IPS-20b (cell line): Measurements from ENCODE around the gene MGP.

ENCODE experiments used
- H3K27ac ChIP-seq: one replicate; pipeline ENCODE4 v1.5.1; 2013; ENCODE audit warnings: low read length
- H3K27me3 ChIP-seq: 2 replicates; pipeline ENCODE4 v1.6.1; 2013; ENCODE audit warnings: mild to moderate bottlenecking, low read length, inconsistent platforms; ENCODE audit not compliant: insufficient read depth
- H3K36me3 ChIP-seq: 2 replicates; pipeline ENCODE4 v1.6.1; 2013; ENCODE audit warnings: low read depth, mild to moderate bottlenecking, inconsistent platforms, low read length, moderate library complexity; ENCODE audit not compliant: insufficient read depth
- H3K4me1 ChIP-seq: 2 replicates; pipeline ENCODE4 v1.6.1; 2013; ENCODE audit warnings: mild to moderate bottlenecking, control low read depth, inconsistent platforms, low read length, moderate library complexity; ENCODE audit not compliant: insufficient read depth
- H3K4me3 ChIP-seq: 2 replicates; pipeline ENCODE4 v1.5.1; 2013; ENCODE audit warnings: mild to moderate bottlenecking, low read length, inconsistent platforms
- H3K9ac ChIP-seq: 2 replicates; pipeline ENCODE4 v1.6.1; 2013; ENCODE audit warnings: low read depth, mild to moderate bottlenecking, inconsistent platforms, low read length, moderate library complexity
- H3K9me3 ChIP-seq: 2 replicates; pipeline ENCODE4 v1.6.1; 2013; ENCODE audit warnings: mild to moderate bottlenecking, low read depth, low read length, inconsistent platforms; ENCODE audit not compliant: insufficient read depth

Gene MGP

DNA sequence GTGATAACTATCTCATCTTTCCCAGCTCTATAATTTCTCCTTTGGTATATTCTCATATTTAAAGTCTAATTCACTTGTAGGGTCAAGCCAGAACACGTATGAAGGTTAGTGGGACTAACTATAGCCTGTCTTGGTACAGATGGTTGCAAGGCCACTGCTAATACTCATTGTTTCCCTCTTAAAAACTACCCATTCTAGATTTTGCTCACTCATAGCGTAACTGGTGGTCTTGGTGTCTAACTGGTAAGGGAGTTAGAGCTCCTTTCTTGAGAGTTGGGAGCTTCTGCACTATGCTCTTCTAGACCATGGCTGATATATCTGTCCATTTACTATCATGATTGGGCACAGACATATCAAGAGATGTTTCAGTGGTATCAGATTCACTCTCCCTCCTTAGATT is 8.8 kb downstream of the MGP start:
- no peak overlapping the region for H3K4me3 ChIP-seq
- no peaks in the 10 kb centered on the region for H3K9me3 ChIP-seq
- H3K9ac ChIP-seq, result no peak overlapping the region
- no peaks in the 10 kb centered on the region for H3K4me1 ChIP-seq
- H3K27ac ChIP-seq, result no peak overlapping the region
- H3K27me3 ChIP-seq, result no peaks in the 10 kb centered on the region
- no peaks in the 10 kb centered on the region for H3K36me3 ChIP-seq

DNA sequence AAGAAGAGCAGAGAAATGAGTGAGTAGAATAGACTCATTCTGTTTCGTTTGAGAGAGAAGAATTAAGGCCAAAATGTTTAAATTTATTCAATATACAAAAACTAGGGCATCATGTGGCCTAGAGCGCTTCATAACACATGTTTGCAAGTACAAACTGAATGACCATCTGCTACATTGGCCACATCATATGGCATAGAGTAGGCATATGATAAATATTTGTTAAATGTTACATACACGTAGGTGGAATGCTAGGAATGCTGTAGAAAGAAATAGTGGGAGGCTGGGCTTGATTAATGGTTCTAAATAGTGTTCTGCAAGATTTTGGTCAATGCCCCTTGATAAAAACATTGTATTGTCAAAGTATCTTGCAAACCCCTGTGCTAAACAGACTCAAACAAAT is 10.8 kb downstream of the MGP start:
- Histone ChIP-seq H3K4me3 (no peak overlapping the region), H3K27me3 (no peaks in the 10 kb centered on the region), H3K4me1 (no peaks in the 10 kb centered on the region), H3K9ac (no peak overlapping the region), H3K9me3 (no peaks in the 10 kb centered on the region), H3K36me3 (no peaks in the 10 kb centered on the region), H3K27ac (no peak overlapping the region)

DNA sequence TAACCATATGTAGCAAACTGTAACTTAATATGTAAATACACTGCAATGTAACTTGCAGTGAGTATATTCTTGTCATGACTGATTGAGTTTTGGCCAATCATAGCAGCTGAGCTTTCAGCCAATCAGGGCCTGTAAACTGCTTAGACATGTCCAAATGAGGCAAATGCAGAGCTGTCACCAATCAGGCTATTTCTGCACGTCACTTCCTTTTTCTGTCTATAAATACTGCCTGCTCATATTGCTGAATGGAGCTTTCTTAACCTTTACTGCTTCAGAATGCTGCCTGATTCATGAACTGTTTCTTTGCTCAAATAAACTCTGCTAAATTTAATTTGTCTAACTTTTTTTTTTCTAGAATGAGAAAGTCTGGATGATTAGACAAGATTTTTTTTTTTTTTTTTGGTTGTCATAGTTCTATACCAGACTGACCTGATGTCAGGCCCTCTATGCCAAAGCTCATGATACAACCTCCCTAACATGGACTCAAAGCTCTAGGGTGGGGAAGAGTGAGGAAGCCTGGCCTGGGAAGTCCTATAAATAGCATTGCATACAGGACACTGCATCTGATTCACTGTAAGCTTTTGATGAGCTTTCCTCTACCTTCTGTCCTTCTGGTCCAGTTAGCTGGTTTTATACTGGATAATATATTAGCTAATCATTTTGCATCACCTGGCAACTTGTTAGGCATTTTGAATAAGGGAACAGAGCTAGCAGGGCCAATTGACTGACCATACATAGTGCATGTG is 12.0 kb downstream of the MGP start:
- Histone ChIP-seq H3K9me3 (no peaks in the 10 kb centered on the region; the same call in 1 of the 2 replicates), H3K9ac (no peak overlapping the region), H3K27me3 (no peaks in the 10 kb centered on the region), H3K4me3 (no peak overlapping the region), H3K36me3 (no peaks in the 10 kb centered on the region), H3K27ac (no peak overlapping the region), H3K4me1 (no peaks in the 10 kb centered on the region)

DNA sequence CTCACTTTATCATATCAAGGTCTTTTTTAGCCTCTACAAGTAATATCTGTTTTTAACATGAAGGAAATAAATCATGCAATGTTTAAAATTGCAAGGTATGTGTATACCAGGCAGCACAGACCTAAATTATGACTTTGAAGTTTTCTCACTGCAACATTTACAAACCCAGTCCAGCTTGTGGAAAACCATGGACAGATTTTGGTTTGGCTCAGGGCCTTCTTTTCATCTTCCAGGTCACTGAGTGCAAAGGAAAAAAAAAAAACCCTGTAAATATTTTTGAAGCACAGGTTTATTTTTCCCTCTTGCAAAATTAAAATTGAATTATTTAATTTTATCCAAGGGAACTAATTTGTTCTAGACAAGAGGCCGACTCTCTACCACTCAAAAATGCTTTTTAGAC is 13.8 kb downstream of the MGP start:
- no peaks in the 10 kb centered on the region for H3K36me3 ChIP-seq
- H3K4me1 ChIP-seq, result no peaks in the 10 kb centered on the region
- no peaks in the 10 kb centered on the region for H3K27me3 ChIP-seq
- no peak overlapping the region for H3K4me3 ChIP-seq
- H3K9ac ChIP-seq, result no peak overlapping the region
- H3K27ac ChIP-seq, result no peak overlapping the region
- H3K9me3 ChIP-seq, result peaks cover 16% of the 10 kb centered on the region

DNA sequence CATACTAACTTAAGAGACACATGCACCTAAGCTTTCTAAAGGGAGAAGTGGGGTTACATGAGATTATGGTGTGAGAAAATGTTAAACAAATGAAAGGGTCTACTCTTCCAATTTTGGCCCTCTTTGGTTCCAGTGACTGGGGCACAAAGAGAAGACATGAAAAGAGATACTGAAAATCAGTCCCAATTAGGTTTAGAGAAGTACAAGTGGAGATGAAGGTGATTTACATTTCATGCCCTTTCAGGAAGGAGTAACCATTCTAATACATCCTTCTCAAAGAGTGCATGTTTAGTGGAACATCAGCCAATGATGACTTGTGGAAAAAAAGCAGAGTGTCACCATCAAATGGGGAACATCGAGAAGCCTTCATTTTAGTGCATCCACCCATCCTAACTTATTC is 14.4 kb downstream of the MGP start:
- no peaks in the 10 kb centered on the region for H3K36me3 ChIP-seq
- H3K27me3 ChIP-seq, result no peaks in the 10 kb centered on the region
- no peak overlapping the region for H3K27ac ChIP-seq
- no peak overlapping the region for H3K4me3 ChIP-seq
- no peaks in the 10 kb centered on the region for H3K4me1 ChIP-seq
- H3K9ac ChIP-seq, result no peak overlapping the region
- H3K9me3 ChIP-seq, result peaks cover 22% of the 10 kb centered on the region

DNA sequence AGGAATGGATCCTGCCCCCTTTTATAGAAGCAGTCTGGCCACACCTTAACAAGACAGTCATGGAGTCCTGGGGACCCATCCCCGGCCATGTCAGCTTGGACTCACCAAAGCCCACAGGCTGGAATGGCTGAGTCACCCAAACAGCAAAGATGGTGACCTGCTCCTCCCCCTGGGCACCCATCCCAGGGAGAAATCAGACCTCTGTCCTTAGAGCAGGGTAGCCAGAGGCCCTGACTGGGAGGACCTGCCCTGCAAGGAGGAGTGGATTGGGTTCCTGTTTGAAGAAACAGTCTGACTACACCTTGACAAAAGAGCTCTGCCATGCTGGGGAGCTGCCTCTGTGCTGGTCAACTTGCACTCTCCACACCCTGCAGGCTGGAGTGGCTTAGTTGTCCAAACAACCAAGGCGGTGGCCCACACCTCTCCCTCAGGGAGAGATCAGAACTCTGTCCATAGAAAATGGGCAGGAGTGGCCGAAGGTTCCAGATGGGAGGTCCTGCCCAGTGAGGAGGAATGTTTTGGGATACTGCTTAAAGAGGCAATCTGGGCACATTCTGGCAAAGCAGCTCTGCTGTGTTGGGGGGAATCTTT is 16.6 kb downstream of the MGP start:
- Histone ChIP-seq H3K27ac (no peak overlapping the region), H3K36me3 (no peaks in the 10 kb centered on the region), H3K4me3 (no peak overlapping the region), H3K9ac (no peak overlapping the region), H3K4me1 (no peaks in the 10 kb centered on the region), H3K27me3 (no peaks in the 10 kb centered on the region), H3K9me3 (peaks cover 22% of the 10 kb centered on the region)

DNA sequence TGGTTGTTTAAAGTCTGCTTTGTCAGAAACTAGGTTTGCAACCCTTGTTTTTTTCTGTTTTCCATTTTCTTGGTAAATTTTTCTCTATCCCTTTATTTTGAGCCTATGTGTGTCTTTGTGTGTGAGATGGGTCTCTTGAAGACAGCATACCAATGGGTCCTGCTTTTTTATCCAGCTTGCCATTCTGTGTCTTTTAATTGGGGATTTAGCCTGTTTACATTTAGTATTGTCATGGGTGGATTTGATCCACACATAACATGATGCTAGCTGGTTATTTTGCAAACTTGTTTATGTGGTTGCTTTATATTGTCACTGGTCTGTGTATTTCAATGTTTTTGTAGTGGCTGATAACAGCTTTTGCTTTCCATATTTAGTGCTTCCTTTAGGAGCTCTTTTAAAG is 25.2 kb downstream of the MGP start:
- no peaks in the 10 kb centered on the region for H3K4me1 ChIP-seq
- H3K9ac ChIP-seq, result no peak overlapping the region
- H3K4me3 ChIP-seq, result no peak overlapping the region
- no peaks in the 10 kb centered on the region for H3K9me3 ChIP-seq
- H3K27ac ChIP-seq, result no peak overlapping the region
- H3K36me3 ChIP-seq, result no peaks in the 10 kb centered on the region
- no peaks in the 10 kb centered on the region for H3K27me3 ChIP-seq

DNA sequence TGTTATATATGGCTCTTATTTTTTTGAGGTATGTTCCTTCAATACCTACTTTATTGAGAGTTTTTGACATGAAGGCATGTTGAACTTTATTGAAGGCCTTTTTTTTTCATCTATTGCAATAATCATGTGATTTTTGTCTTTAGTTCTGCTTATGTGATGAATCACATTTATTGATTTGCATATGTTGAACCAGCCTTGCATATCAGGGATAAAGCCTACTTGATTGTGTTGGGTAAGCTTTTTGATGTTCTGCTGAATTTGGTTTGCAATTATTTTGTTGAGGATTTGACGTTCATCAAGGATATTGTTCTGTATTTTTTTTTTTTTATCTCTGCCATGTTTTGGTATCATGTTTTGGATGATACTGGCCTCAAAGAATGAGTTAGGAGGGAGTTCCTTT is 27.1 kb downstream of the MGP start:
- H3K9me3 ChIP-seq, result no peaks in the 10 kb centered on the region
- no peak overlapping the region for H3K9ac ChIP-seq
- no peak overlapping the region for H3K27ac ChIP-seq
- H3K4me1 ChIP-seq, result peaks cover 8% of the 10 kb centered on the region
- no peaks in the 10 kb centered on the region for H3K36me3 ChIP-seq
- no peaks in the 10 kb centered on the region for H3K27me3 ChIP-seq
- no peak overlapping the region for H3K4me3 ChIP-seq

DNA sequence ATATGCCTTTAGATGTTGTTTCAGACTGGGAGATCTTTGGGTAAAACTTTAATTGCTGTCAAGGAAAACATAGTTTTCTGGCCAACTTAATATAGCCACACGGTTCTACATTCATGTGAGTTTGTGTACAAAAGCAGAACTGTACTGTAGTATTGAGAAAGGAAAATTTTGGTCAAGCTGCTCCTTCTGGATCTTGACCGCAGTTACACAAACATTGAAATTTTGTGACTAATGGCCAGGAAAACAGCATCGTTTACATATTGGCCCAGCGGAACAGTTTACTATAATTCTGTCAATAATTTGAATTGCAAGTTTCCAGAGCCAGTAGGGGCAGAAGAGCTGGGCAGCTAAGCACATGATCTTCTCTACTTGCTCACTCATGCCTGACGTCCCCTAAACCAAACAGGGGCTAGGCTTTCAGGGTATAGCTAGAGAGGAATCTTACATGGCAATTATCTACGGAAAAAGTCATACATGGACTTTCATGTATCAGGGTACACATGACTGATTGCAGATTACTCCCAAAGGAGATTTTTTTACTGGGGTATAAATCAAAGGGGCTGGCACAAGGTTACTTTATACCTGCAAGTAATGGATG is 31.0 kb downstream of the MGP start:
- Histone ChIP-seq H3K36me3 (no peaks in the 10 kb centered on the region), H3K9me3 (no peaks in the 10 kb centered on the region), H3K27ac (no peak overlapping the region), H3K4me3 (no peak overlapping the region), H3K4me1 (peaks cover 13% of the 10 kb centered on the region), H3K9ac (no peak overlapping the region), H3K27me3 (no peaks in the 10 kb centered on the region)

DNA sequence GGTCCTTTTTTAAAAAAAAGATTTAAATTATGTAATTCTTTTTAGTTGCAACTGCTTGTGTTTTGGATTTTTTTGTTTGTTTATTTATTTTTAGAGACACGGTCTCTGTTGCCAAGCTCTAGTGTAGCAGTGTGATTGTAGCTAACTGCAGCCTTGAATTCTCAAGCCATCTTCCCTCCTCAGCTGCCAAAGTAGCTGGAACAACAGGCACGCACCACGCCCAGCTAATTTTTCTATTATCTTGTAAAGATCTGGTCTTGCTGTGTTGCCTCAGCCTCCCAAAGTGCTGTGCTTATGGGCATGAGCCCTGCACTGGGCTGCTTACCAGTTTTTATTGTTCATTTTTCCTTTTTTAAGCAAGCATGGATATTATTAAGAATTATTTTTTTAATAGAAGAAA is 31.7 kb downstream of the MGP start:
- no peak overlapping the region for H3K27ac ChIP-seq
- no peaks in the 10 kb centered on the region for H3K36me3 ChIP-seq
- peaks cover 13% of the 10 kb centered on the region for H3K4me1 ChIP-seq
- H3K9me3 ChIP-seq, result no peaks in the 10 kb centered on the region
- H3K4me3 ChIP-seq, result no peak overlapping the region
- no peaks in the 10 kb centered on the region for H3K27me3 ChIP-seq
- H3K9ac ChIP-seq, result no peak overlapping the region

DNA sequence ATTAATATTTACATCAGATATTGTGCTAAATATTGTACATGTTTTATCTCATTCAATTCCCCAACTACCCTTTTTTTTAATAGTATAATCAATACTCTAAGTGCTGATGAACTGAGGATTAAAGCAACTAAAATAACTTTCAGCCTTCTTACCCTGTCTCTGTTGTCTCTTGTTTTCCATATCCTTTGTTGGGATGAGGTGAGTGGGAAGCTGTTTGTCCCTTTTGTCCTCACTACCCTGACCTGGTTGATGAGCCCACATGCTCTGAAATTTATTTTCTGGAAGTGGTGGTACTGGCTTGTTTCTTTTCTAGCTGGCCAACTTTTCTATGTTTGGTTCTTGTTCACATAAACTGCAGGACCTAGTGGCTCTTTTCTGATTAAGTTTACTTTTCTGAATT is 32.8 kb downstream of the MGP start:
- H3K9ac ChIP-seq, result no peak overlapping the region
- no peak overlapping the region for H3K27ac ChIP-seq

More for the DNA sequence above, 32.8 kb downstream of the MGP start:
- Histone ChIP-seq H3K27me3 (no peaks in the 10 kb centered on the region), H3K4me1 (peaks cover 13% of the 10 kb centered on the region), H3K9me3 (no peaks in the 10 kb centered on the region), H3K36me3 (no peaks in the 10 kb centered on the region), H3K4me3 (no peak overlapping the region)
